Chondrocyte (in vitro differentiated cells): Measurements from ENCODE around the gene PAFAH2. TPM values are rescaled to one million over a fixed set of nuclear protein-coding genes. Genes with fewer than 3 reads are reported as not detected.
"Not testable (repeated sequence)": the region's sequence is repeated elsewhere in the genome, so short reads cannot be mapped to it uniquely, and the experiment has no call there.

Experiments
- DNase-seq: peaks from one replicate; pipeline ENCODE4 v3.0.0; 2021; ENCODE audit warnings: mixed read lengths, low spot score
- H3K27ac Mint-ChIP-seq: one replicate; pipeline ENCODE4 v1.8.0; 2021; ENCODE audit warnings: mild to moderate bottlenecking, moderate library complexity, mixed read lengths; ENCODE audit not compliant: unreplicated experiment
- H3K27me3 Mint-ChIP-seq: 2 replicates; pipeline ENCODE4 v1.8.0; 2021; ENCODE audit warnings: low read depth, mixed read lengths
- H3K36me3 Mint-ChIP-seq: 2 replicates; pipeline ENCODE4 v1.8.0; 2021; ENCODE audit warnings: low read depth, mixed read lengths
- H3K4me1 Mint-ChIP-seq: 2 replicates; pipeline ENCODE4 v1.8.0; 2021; ENCODE audit warnings: low read depth, mild to moderate bottlenecking, mixed read lengths
- H3K4me3 Mint-ChIP-seq: one replicate; pipeline ENCODE4 v1.8.0; 2021; ENCODE audit warnings: mild to moderate bottlenecking, moderate library complexity, mixed read lengths; ENCODE audit not compliant: unreplicated experiment
- H3K9me3 Mint-ChIP-seq: 2 replicates; pipeline ENCODE4 v1.8.0; 2021; ENCODE audit warnings: low read depth, mixed read lengths
- CTCF ChIP-seq: fragments of 200-600 bp; sonication (generic); IDR thresholded peaks from 2 replicates; pipeline ENCODE4 v1.5.0; 2021; ENCODE audit warnings: antibody characterized with exemption, mild to moderate bottlenecking, moderate library complexity
- total RNA-seq: library from RNA; stranded (reverse); gene quantifications from 3 replicates; pipeline ENCODE4 v1.2.1, GENCODE V29; 2021

Gene PAFAH2
- total RNA-seq, 1 donor from 2014 or later = 10.7 TPM

- H3K27me3 Mint-ChIP-seq = no peaks in the 10 kb centered on the region
- H3K27ac Mint-ChIP-seq = no peak overlapping the region
- H3K9me3 Mint-ChIP-seq = peaks cover 6% of the 10 kb centered on the region
- no peak for TF ChIP-seq CTCF
- H3K36me3 Mint-ChIP-seq = no peaks in the 10 kb centered on the region
- H3K4me1 Mint-ChIP-seq = peaks cover 10% of the 10 kb centered on the region
- no peak overlapping the region for H3K4me3 Mint-ChIP-seq
- DNase-seq = no peak
These were observed 49.2 kb downstream of the PAFAH2 start for GRCh38 chr1:25948641-25949040.

GRCh38 chr1:25947027-25947426 lies 50.8 kb downstream of the PAFAH2 start:
- Mint-ChIP-seq H3K4me3 (no peak overlapping the region), H3K36me3 (peaks cover 2% of the 10 kb centered on the region), H3K27me3 (no peaks in the 10 kb centered on the region), H3K4me1 (no peaks in the 10 kb centered on the region), H3K27ac (no peak overlapping the region), H3K9me3 (peaks cover 18% of the 10 kb centered on the region)
- TF ChIP-seq CTCF = no peak
- DNase-seq = no peak

GRCh38 chr1:25945761-25946160 lies 52.1 kb downstream of the PAFAH2 start:
- H3K4me1 Mint-ChIP-seq = no peaks in the 10 kb centered on the region
- TF ChIP-seq CTCF = no peak
- peaks cover 2% of the 10 kb centered on the region for H3K36me3 Mint-ChIP-seq
- H3K27ac Mint-ChIP-seq = no peak overlapping the region
- H3K9me3 Mint-ChIP-seq = peaks cover 18% of the 10 kb centered on the region
- H3K4me3 Mint-ChIP-seq = no peak overlapping the region
- no peak for DNase-seq
- no peaks in the 10 kb centered on the region for H3K27me3 Mint-ChIP-seq

DNA sequence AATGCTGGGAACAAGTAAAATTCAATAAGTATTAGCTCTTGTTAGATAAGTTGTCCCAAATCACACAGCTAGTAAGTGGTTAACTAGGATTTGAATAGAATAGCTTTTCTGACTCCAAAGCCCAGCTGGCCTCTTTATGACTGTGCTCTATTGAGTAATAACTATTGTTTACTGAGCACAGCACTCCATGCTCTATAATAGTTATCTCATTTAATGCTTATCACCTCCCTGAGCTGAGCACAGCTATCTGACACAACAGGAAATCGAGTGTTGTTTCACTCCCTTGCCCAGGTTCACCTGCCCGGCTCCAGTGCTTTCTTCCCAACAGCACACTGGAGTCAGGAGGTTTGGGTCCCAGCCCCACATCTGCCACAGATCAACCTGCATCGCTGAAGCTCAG lies 52.9 kb downstream of the PAFAH2 start:
- Mint-ChIP-seq H3K27ac (no peak overlapping the region), H3K36me3 (peaks cover 2% of the 10 kb centered on the region), H3K27me3 (no peaks in the 10 kb centered on the region), H3K4me1 (no peaks in the 10 kb centered on the region), H3K9me3 (peaks cover 18% of the 10 kb centered on the region), H3K4me3 (no peak overlapping the region)
- TF ChIP-seq CTCF = no peak
- DNase-seq = no peak

GRCh38 chr1:25943511-25943910 lies 54.4 kb downstream of the PAFAH2 start:
- H3K27me3 Mint-ChIP-seq, H3K36me3 Mint-ChIP-seq, H3K4me3 Mint-ChIP-seq, H3K27ac Mint-ChIP-seq, DNase-seq, H3K4me1 Mint-ChIP-seq: not testable (repeated sequence)
- H3K9me3 Mint-ChIP-seq = peaks cover 14% of the 10 kb centered on the region

DNA sequence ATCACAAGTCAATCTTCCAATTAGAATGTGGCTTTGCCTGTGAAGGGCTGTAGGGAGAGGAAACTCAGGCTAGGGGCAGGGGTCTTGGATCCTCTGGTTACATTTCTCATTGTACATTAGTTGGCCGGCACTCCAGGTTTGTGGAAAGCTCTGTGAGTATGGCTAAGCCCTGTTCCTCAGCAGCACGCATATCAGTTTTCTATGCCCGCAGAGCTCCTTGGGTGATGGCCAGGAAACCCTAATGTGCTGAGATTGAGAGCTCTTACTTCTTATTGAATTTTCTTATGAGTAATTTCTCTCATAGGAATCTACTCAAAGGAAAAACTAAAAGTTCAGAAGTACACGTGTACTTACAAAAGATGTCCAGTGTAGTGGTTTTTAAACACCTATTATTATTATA lies 60.9 kb downstream of the PAFAH2 start:
- Mint-ChIP-seq H3K4me1 (peaks cover 4% of the 10 kb centered on the region), H3K27me3 (peaks cover 4% of the 10 kb centered on the region), H3K27ac (no peak overlapping the region), H3K36me3 (no peaks in the 10 kb centered on the region), H3K4me3 (no peak overlapping the region), H3K9me3 (no peaks in the 10 kb centered on the region)
- no peak for TF ChIP-seq CTCF
- DNase-seq = no peak
